ENCODE results near the gene PRPF18.

PRPF18 gene

DNA sequence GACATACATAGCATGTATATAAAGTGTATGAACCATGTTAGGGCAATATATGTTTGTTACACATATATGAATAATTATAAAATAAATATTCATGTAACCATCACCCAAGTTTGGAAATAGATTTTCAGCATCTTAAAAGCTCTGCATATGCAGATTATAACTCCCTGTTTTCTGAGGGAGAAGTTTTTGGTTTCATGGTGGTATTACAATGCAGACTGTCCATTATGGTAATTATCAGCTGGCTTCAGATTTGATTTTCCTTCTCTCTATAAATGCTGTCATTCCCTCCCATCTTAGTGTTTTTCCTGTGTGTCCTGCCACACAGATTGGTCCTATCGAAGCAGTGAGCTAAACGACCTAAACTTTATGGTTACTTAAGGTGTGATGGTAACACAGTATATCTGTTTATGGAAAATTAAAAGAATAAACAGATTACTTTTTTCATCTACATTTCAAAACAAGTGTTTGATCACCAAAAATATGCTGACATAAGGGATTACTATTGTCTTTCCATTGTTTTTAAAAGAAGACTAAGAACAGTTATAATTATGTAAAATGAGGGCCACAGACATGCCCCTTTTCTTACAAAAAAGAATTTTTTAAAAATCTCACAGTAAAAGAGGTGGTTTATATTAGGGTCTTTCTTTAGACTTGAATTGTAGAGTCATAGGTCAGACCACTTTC lies 17.7 kb downstream of the PRPF18 start:
- DNase-seq (ENCODE audit: low read depth in 1 of 2, low spot score in 1 of 2), result no peak

DNA sequence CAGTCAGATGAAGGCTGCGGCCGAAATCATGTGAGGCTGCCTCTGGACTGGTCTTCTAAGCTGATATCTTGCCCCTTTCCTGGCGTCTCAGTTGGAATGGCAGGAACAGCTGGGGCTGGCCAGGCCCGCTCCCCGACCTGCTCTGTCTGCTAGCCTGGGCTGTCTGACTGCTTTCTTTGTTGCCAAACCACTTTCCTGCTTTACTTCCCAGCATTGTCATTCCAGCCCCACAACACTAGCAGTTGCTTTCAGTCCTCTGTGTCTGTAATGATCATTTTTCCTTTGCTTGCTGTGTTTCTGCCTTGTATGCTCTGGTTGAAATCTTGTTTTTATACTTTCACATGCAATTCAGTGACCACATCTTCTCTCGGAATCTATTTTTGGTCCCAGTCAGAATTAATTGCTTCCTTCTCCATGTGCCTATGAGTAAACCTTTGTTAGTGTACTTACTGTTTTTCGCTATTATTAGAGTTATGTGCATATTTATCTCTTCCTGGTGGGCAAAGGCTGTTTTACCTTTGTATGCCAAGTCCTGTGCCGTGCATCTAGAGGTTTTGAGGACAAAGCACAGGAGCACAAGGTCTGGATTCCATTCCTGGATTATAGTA lies 21.6 kb downstream of the PRPF18 start:
- no peak for DNase-seq (ENCODE audit: low read depth in 1 of 2, low spot score in 1 of 2)

GRCh38 chr10:13612654-13613373 lies 26.0 kb downstream of the PRPF18 start:
- no peak for DNase-seq (ENCODE audit: low read depth in 1 of 2, low spot score in 1 of 2)

GRCh38 chr10:13613519-13613918 lies 26.8 kb downstream of the PRPF18 start:
- DNase-seq (ENCODE audit: low read depth in 1 of 2, low spot score in 1 of 2), result no peak

- DNase-seq (ENCODE audit: low read depth in 1 of 2, low spot score in 1 of 2), result no peak
These were observed 28.0 kb downstream of the PRPF18 start for GRCh38 chr10:13614530-13615332.

- DNase-seq (ENCODE audit: low read depth in 1 of 2, low spot score in 1 of 2), result no peak
These were observed 29.0 kb downstream of the PRPF18 start for GRCh38 chr10:13615650-13616300.

GRCh38 chr10:13617116-13617515 lies 30.4 kb downstream of the PRPF18 start:
- no peak for DNase-seq (ENCODE audit: low read depth in 1 of 2, low spot score in 1 of 2)

DNA sequence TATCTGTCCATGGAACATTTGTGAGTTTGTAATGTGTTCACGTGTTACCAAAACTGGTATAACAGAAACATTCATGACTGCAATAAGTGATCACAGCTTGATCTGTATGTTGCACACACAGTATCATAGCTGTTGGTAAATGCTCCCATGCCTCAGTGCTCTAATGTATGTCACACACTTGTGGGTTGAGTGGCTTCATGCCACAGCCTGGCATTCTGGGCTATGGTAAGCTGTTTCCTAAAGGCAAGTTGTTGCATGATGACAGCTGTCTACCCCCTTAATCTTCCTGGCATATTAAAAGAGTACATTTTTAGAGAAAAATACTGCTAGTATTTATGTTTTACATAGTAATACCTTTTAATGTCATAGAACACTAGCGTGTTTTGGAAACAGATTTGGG lies 35.2 kb downstream of the PRPF18 start:
- DNase-seq (ENCODE audit: low read depth in 1 of 2, low spot score in 1 of 2), result no peak

- no peak for DNase-seq (ENCODE audit: low read depth in 1 of 2, low spot score in 1 of 2)
These were observed 37.9 kb downstream of the PRPF18 start for GRCh38 chr10:13624630-13625029.

DNA sequence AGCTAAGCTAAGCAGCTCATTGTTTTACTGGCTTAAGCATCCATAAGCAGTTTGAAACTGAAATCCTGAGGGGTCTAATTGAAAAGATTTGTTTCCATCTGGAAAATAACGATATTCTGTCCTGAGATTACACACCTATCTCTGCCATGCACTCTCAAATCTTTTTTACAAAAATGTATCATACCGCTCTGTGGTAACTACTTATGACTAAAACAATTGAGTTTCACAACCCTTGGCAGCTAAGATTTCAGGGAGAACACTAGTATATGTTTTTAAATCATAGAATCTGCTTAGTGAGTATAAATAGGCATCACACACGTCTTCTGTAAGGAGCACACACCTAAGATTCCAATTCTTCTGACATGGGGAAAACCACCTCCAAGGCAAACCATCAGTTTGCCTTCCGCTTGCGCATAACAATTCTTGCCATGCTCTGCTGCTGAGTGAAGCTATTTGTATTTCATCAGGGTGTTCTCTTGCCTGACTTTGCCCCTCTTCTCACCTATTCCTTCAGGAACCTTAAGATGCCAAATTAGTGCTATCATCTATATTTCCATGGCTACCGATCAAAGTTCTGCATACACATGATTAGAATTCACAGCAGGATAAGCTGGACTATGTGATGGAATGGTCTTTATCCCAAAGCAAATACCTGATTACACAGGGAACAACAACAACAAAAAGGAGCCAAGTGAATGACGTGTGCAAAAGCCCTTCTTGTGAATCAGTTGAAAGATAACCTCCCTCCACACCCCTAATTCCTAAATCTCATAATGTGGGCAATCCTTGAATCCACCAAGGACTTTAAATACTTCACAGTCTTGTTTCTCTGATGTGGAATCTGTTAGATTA lies 40.9 kb downstream of the PRPF18 start:
- no peak for DNase-seq (ENCODE audit: low read depth in 1 of 2, low spot score in 1 of 2)

DNA sequence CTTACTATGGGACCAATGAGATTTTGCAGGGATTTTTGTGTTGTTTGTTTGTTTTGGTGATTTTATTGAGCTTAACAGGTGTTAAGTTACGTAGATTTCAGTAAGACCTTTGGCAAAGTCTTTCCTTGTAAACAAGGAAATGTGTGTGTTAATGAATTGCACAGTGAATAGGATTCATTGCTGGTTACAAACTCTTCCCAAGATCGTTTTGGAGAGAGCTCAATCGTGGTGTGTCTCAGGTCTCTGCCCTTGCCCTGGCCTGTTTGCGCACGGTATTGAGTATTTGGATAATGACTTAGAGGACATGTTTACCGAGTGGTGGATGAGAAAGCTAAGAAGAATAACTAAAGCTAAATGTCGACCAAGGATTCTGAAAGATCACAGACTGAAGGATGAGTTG lies 41.9 kb downstream of the PRPF18 start:
- DNase-seq (ENCODE audit: low read depth in 1 of 2, low spot score in 1 of 2), result no peak

- DNase-seq (ENCODE audit: low read depth in 1 of 2, low spot score in 1 of 2), result no peak
These were observed 42.4 kb downstream of the PRPF18 start for GRCh38 chr10:13629116-13629515.

- DNase-seq (ENCODE audit: low read depth in 1 of 2, low spot score in 1 of 2), result no peak
These were observed 43.5 kb downstream of the PRPF18 start for GRCh38 chr10:13630231-13630630.

- no peak for DNase-seq (ENCODE audit: low read depth in 1 of 2, low spot score in 1 of 2)
These were observed 44.8 kb downstream of the PRPF18 start for GRCh38 chr10:13631594-13631993.

DNA sequence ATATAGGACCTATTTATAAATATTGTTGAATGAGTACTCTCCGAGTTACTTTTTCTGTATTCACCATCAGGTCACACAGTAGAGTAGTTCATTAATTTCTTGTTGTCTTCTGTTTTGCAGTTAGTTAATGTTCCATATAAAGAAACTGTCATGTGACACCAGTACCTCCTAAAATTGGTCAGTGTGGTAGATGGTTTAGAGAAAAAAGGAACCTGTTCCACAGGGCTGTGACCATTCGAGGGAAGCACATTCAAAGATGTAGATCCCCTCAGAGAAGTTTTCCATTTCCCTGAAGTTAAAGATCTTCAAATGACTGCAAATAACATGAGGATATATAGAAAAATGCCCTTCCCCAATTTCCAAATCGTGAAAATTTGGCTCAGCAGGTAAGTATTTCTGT lies 45.7 kb downstream of the PRPF18 start:
- DNase-seq (ENCODE audit: low read depth in 1 of 2, low spot score in 1 of 2), result no peak

DNA sequence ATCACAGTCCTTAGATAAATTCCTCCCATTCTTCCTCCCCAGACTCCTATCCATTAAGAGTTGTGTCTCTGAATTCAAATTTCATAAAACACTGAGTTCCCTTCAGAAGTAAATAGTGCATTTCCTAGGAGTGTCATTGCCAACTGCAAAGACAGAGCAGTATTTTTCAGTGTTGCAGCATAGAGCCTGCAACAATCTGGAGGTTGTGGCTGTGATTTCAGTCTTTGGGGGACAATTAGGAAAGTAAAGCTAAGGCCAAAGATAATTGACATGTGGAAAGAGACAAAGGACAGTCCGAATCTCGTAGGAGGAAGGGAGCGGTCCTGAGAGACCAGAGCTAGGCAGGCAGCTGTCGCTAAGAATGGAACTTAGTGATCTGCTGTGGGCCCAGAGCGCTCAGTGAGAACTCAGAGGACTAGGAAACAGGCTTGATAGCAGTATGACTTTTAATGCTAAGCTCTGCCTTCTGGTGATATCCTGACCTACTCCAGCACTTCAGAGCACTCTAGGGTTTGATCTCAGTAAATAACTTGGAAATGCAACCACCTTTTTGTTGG lies 46.2 kb downstream of the PRPF18 start:
- no peak for DNase-seq (ENCODE audit: low read depth in 1 of 2, low spot score in 1 of 2)

GRCh38 chr10:13633689-13634088 lies 46.9 kb downstream of the PRPF18 start:
- DNase-seq (ENCODE audit: low read depth in 1 of 2, low spot score in 1 of 2), result no peak

GRCh38 chr10:13634207-13634606 lies 47.4 kb downstream of the PRPF18 start:
- DNase-seq (ENCODE audit: low read depth in 1 of 2, low spot score in 1 of 2), result no peak

DNA sequence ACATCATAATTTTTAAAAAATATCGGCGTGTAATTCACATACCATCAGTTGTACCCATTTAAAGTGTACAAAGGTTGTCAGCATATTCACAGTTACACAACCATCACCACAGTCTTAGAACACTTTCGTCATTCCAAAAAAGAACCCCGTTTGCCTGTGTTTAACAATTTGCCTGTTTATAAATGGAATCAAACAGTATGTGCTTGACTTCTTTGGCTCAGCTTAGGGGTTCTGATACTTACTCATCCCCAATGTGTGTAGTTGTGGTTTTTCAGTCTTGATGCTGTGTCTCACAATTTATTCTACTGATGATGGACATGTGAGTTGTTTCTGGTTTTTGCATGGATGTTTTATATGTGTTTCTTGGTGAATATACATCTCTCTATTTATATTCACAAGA lies 50.0 kb downstream of the PRPF18 start:
- DNase-seq (ENCODE audit: low read depth in 1 of 2, low spot score in 1 of 2), result no peak

DNA sequence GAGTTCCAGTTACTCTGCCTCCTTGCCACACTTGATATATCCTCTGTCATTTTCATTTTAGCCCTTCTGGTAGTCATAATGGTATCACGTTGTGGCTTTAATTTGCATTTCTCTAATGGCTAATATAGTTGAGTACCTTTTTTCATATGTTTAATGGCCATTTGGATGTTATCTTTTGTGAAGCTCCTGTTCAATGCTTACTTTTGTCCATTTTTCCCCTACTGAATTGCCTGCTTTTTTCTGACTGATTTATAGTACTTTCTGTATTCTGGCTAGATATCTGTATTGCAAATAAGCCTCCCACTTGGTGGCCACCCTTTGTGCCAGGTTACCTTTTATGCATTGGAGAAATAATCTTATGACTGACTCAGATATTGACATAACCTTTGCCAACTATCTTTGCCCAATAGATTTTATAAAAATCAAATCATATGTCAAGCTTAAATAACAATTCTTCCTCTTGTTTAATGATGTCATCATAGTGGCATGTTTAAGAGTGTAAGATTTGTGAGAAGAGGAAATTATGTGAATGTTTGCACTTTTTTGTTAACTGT lies 50.6 kb downstream of the PRPF18 start:
- no peak for DNase-seq (ENCODE audit: low read depth in 1 of 2, low spot score in 1 of 2)

Data from activated CD4-positive, alpha-beta T cell treated with anti-CD3 and anti-CD28 coated beads, Interleukin-2, amount 50 U/mL, for 24 hours (primary cell).